Common myeloid progenitor, CD34-positive (primary cell): ENCODE results near the gene YWHAQ.

Experiments used
- CTCF ChIA-PET: fragments of 350-600 bp; sonication (Branson Sonifier 250); formaldehyde crosslinking; loops from one replicate; lab custom pipeline; 2021; ENCODE audit warnings: antibody characterized with exemption; lab: Charles Lee
- POLR2A ChIA-PET: fragments of 350-600 bp; sonication (Branson Sonifier 250); formaldehyde crosslinking; loops from one replicate; lab custom pipeline; 2021; ENCODE audit warnings: antibody characterized with exemption; lab: Charles Lee
- DNase-seq, 3 donors: peaks; one replicate each; pipeline versions ENCODE4 v3.0.0 to v3.0.0-alpha.2; 2013
- H3K27ac ChIP-seq, 2 experiments: 1 replicate in 1 of 2; 2 replicates in 1 of 2; pipeline ENCODE4 v1.7.0; 2013; ENCODE audit warnings: inconsistent platforms in 2 of 2, low read length in 2 of 2, mild to moderate bottlenecking in 2 of 2, low read depth in 1 of 2, moderate library complexity in 1 of 2; ENCODE audit not compliant: severe bottlenecking in 2 of 2, insufficient read depth in 1 of 2, poor library complexity in 1 of 2
- H3K27me3 ChIP-seq, 5 experiments: replicated peaks in 2 of 5; 1 replicate in 3 of 5; 2 replicates in 2 of 5; pipeline versions ENCODE4 v1.6.1 to v1.7.0; 2013; ENCODE audit warnings: low read length in 4 of 5, mild to moderate bottlenecking in 2 of 5, moderate library complexity in 2 of 5, inconsistent platforms in 1 of 5; ENCODE audit not compliant: insufficient read depth in 5 of 5, control insufficient read depth in 4 of 5
- H3K36me3 ChIP-seq, 4 experiments: 1 replicate in 2 of 4; 2 replicates in 2 of 4; pipeline versions ENCODE4 v1.6.1 to v1.7.0; 2013; ENCODE audit warnings: low read length in 3 of 4, control low read depth in 1 of 4, mild to moderate bottlenecking in 1 of 4; ENCODE audit not compliant: control insufficient read depth in 4 of 4, insufficient read depth in 4 of 4
- H3K4me1 ChIP-seq, 4 experiments: 1 replicate in 3 of 4; 2 replicates in 1 of 4; pipeline versions ENCODE4 v1.6.1 to v1.7.1; 2013; ENCODE audit warnings: low read length in 3 of 4, mild to moderate bottlenecking in 3 of 4, control low read depth in 1 of 4, inconsistent platforms in 1 of 4, moderate library complexity in 1 of 4; ENCODE audit not compliant: control insufficient read depth in 4 of 4, insufficient read depth in 4 of 4; ENCODE audit errors: control extremely low read depth in 1 of 4
- H3K4me3 ChIP-seq, 7 experiments: 1 replicate in 4 of 7; 2 replicates in 3 of 7; pipeline versions ENCODE4 v1.5.1 to v1.7.0; 2013; ENCODE audit warnings: mild to moderate bottlenecking in 7 of 7, low read length in 6 of 7, moderate library complexity in 6 of 7, inconsistent platforms in 2 of 7, low read depth in 2 of 7, control low read depth in 1 of 7; ENCODE audit not compliant: insufficient read depth in 4 of 7, control insufficient read depth in 1 of 7; ENCODE audit errors: extremely low read depth in 1 of 7
- H3K9me3 ChIP-seq, 5 experiments: 1 replicate in 4 of 5; 2 replicates in 1 of 5; pipeline versions ENCODE4 v1.6.1 to v1.7.1; 2013; ENCODE audit warnings: low read length in 4 of 5, mild to moderate bottlenecking in 2 of 5, inconsistent platforms in 1 of 5, low read depth in 1 of 5, moderate library complexity in 1 of 5; ENCODE audit not compliant: control insufficient read depth in 4 of 5, insufficient read depth in 2 of 5; ENCODE audit errors: control extremely low read depth in 1 of 5
- WGBS: methylation state at CpG from one replicate; pipeline ENCODE4 v1.1.5; 2013; ENCODE audit not compliant: insufficient coverage; 5-methylcytosine and 5-hydroxymethylcytosine counted together

YWHAQ gene

GRCh38 chr2:9538000-9538507 is 92.7 kb downstream of the YWHAQ start:
- Histone ChIP-seq H3K4me3 (peak overlapping the region in 3 of 7 experiments; percentile 39 to 57 (median 48)), H3K36me3 (peaks cover 4 to 17% (median 9%) of the 10 kb centered on the region in 4 experiments), H3K27me3 (no peaks in the 10 kb centered on the region), H3K27ac (peak overlapping the region; percentile 83 to 93), H3K4me1 (peaks cover 11 to 46% (median 33%) of the 10 kb centered on the region in 4 experiments), H3K9me3 (no peaks in the 10 kb centered on the region)
- ChIA-PET POLR2A (interaction anchor here (0.6 to 4.9 kb wide), 2 partner anchors 17 to 26 kb away, joined by 4 to 25 read pairs; partner anchors contain the start of gene ADAM17), CTCF (interaction anchor here (1.1 to 4.8 kb wide), 5 partner anchors 10 to 19 kb away, joined by 3 to 27 read pairs (median 5); partner anchors contain the start of gene ADAM17)
- no CpG with 5 or more reads among the region's 2 CpGs for WGBS
- peak; percentile 74 to 83 (median 77) for DNase-seq

DNA sequence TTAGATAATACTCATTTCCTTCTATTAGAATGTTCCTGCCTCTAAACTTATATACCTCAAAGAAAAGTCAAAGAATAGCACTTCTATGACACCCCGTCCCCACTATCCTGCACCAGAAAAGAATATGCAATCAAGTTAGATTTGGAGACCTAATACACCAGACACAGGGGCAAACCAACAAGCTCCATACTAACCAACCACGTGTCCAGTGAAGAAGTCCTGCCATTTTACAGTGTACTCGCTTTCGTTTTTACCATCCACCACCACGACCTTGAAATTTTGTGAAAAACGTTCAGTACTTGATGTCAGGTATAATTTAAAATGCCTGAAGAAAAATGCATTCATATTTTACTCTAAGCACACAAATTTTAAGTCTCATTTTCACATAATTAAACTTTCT is 94.3 kb downstream of the YWHAQ start:
- POLR2A ChIA-PET = interaction anchor here (0.5 to 4.9 kb wide), 3 partner anchors 15 to 21 kb away, joined by 3 to 25 read pairs (median 4); partner anchors contain the start of gene ADAM17
- Histone ChIP-seq H3K9me3 (no peaks in the 10 kb centered on the region), H3K4me1 (peaks cover 10 to 45% (median 30%) of the 10 kb centered on the region in 4 experiments), H3K27me3 (no peaks in the 10 kb centered on the region), H3K27ac (no peak overlapping the region), H3K36me3 (peaks cover 4 to 30% (median 13%) of the 10 kb centered on the region in 4 experiments), H3K4me3 (no peak overlapping the region)
- CTCF ChIA-PET = interaction anchor here (0.5 to 4.8 kb wide), 5 partner anchors 14 to 61 kb away, joined by 3 to 27 read pairs (median 4); partner anchors contain the start of gene ADAM17
- DNase-seq = no peak
- 100% methylated on average over 1 of the region's 6 CpGs for WGBS

- Histone ChIP-seq H3K4me3 (no peak overlapping the region), H3K9me3 (no peaks in the 10 kb centered on the region), H3K4me1 (peaks cover 10 to 43% (median 30%) of the 10 kb centered on the region in 4 experiments), H3K36me3 (peaks cover 4 to 30% (median 14%) of the 10 kb centered on the region in 4 experiments), H3K27ac (no peak overlapping the region), H3K27me3 (no peaks in the 10 kb centered on the region)
- WGBS = no CpG with 5 or more reads among the region's 1 CpG
- POLR2A ChIA-PET = interaction anchor here (1.5 kb wide), 1 partner anchor 20 kb away, joined by 5 read pairs; the partner anchor contains the start of gene ADAM17
- CTCF ChIA-PET = interaction anchor here (0.9 to 1.4 kb wide), 4 partner anchors 20 to 60 kb away, joined by 3 to 6 read pairs (median 4); partner anchors contain the start of gene ADAM17
- peak in 1 of 3 donors; percentile 34 for DNase-seq
Observed at GRCh38 chr2:9535177-9535576, 95.6 kb downstream of the YWHAQ start.
